Liver (tissue), 9 donors: ENCODE data around the gene CNTN3. TPM values are rescaled to one million over a fixed set of nuclear protein-coding genes. Genes with fewer than 3 reads are reported as not detected.

ENCODE experiments used
- DNase-seq: peaks from one replicate; pipeline ENCODE4 v3.0.0-alpha.2; 2017; ENCODE audit warnings: low spot score
- H3K27ac ChIP-seq, 2 donors: one replicate each; pipeline ENCODE4 v1.7.0; 2013; ENCODE audit warnings: inconsistent platforms in 2 of 2, low read length in 2 of 2, control low read depth in 1 of 2, low read depth in 1 of 2, mild to moderate bottlenecking in 1 of 2
- H3K27me3 ChIP-seq, 4 donors: one replicate each; pipeline versions ENCODE4 v1.6.1 to v1.7.0; 2013; ENCODE audit warnings: low read length in 3 of 4, inconsistent platforms in 1 of 4, mild to moderate bottlenecking in 1 of 4, moderate library complexity in 1 of 4; ENCODE audit not compliant: control insufficient read depth in 4 of 4, insufficient read depth in 4 of 4
- H3K36me3 ChIP-seq, 4 donors: one replicate each; pipeline versions ENCODE4 v1.6.1 to v1.7.0; 2013; ENCODE audit warnings: low read length in 3 of 4, mild to moderate bottlenecking in 3 of 4, low read depth in 1 of 4, moderate library complexity in 1 of 4; ENCODE audit not compliant: control insufficient read depth in 4 of 4, insufficient read depth in 3 of 4
- H3K4me1 ChIP-seq, 4 donors: one replicate each; pipeline versions ENCODE4 v1.6.1 to v1.7.0; 2013; ENCODE audit warnings: low read length in 3 of 4, mild to moderate bottlenecking in 3 of 4, moderate library complexity in 1 of 4; ENCODE audit not compliant: control insufficient read depth in 4 of 4, insufficient read depth in 4 of 4
- H3K4me3 ChIP-seq, 3 donors: one replicate each; pipeline versions ENCODE4 v1.6.1 to v1.7.0; 2013; ENCODE audit warnings: low read length in 3 of 3, control low read depth in 1 of 3, low read depth in 1 of 3, mild to moderate bottlenecking in 1 of 3
- H3K9ac ChIP-seq, 2 donors: one replicate each; pipeline ENCODE4 v1.7.0; 2013; ENCODE audit warnings: low read length in 2 of 2, mild to moderate bottlenecking in 2 of 2, moderate library complexity in 2 of 2, control low read depth in 1 of 2, low read depth in 1 of 2
- H3K9me3 ChIP-seq, 4 donors: one replicate each; pipeline versions ENCODE4 v1.6.1 to v1.7.0; 2013; ENCODE audit warnings: low read length in 3 of 4; ENCODE audit not compliant: control insufficient read depth in 4 of 4
- ATF3 ChIP-seq: IDR thresholded peaks from 2 replicates; pipeline ENCODE4 v1.6.1; 2016; ENCODE audit warnings: antibody characterized with exemption
- EGR1 ChIP-seq, 2 donors: IDR thresholded peaks; 2 replicates each; pipeline ENCODE4 v1.6.1; 2016 to 2018; ENCODE audit warnings: antibody characterized with exemption in 2 of 2, low read depth in 2 of 2
- FOXA1 ChIP-seq: IDR thresholded peaks from 2 replicates; pipeline ENCODE4 v1.6.1; 2016; ENCODE audit warnings: antibody characterized with exemption
- FOXA2 ChIP-seq: IDR thresholded peaks from 2 replicates; pipeline ENCODE4 v1.6.1; 2016; ENCODE audit warnings: antibody characterized with exemption
- GABPA ChIP-seq, 2 donors: IDR thresholded peaks in 1 of 2; conservative IDR thresholded peaks in 1 of 2; 2 replicates each; pipeline ENCODE4 v1.6.1; 2016; ENCODE audit warnings: antibody characterized with exemption in 2 of 2, mild to moderate bottlenecking in 1 of 2, moderate library complexity in 1 of 2
- HNF4A ChIP-seq, 2 donors: conservative IDR thresholded peaks; 2 replicates each; pipeline ENCODE4 v1.6.1; 2016; ENCODE audit warnings: antibody characterized with exemption in 2 of 2, mild to moderate bottlenecking in 2 of 2
- HNF4G ChIP-seq: IDR thresholded peaks from 2 replicates; pipeline ENCODE4 v1.6.1; 2016; ENCODE audit warnings: antibody characterized with exemption
- JUND ChIP-seq, 2 donors: IDR thresholded peaks; 2 replicates each; pipeline ENCODE4 v1.6.1; 2016; ENCODE audit warnings: antibody characterized with exemption in 2 of 2
- MAX ChIP-seq: IDR thresholded peaks from 2 replicates; pipeline ENCODE4 v1.6.1; 2016; ENCODE audit warnings: antibody characterized with exemption
- NR2F2 ChIP-seq: IDR thresholded peaks from 2 replicates; pipeline ENCODE4 v1.6.1; 2016; ENCODE audit warnings: antibody characterized with exemption
- RAD21 ChIP-seq, 2 donors: IDR thresholded peaks; 2 replicates each; pipeline ENCODE4 v1.6.1; 2016; ENCODE audit warnings: antibody characterized with exemption in 2 of 2, mild to moderate bottlenecking in 2 of 2
- REST ChIP-seq: IDR thresholded peaks from 2 replicates; pipeline ENCODE4 v1.6.1; 2016; ENCODE audit warnings: antibody characterized with exemption, mild to moderate bottlenecking
- RXRA ChIP-seq, 2 donors: IDR thresholded peaks; 2 replicates each; pipeline ENCODE4 v1.6.1; 2017 to 2018; ENCODE audit warnings: antibody characterized with exemption in 2 of 2, mild to moderate bottlenecking in 1 of 2
- SP1 ChIP-seq: IDR thresholded peaks from 2 replicates; pipeline ENCODE4 v1.6.1; 2018; ENCODE audit warnings: antibody characterized with exemption, mild to moderate bottlenecking
- TAF1 ChIP-seq: conservative IDR thresholded peaks from 2 replicates; pipeline ENCODE4 v1.6.1; 2016; ENCODE audit warnings: antibody characterized with exemption, mild to moderate bottlenecking
- YY1 ChIP-seq: IDR thresholded peaks from 2 replicates; pipeline ENCODE4 v1.6.1; 2016; ENCODE audit warnings: antibody characterized with exemption, mild to moderate bottlenecking
- ZBTB33 ChIP-seq: IDR thresholded peaks from 2 replicates; pipeline ENCODE4 v1.6.1; 2016; ENCODE audit warnings: antibody characterized with exemption
- WGBS: extraction: QIAGEN DNeasy Blood & Tissue Kit; methylation state at CpG from one replicate; pipeline ENCODE4 v1.1.7; 2013; 5-methylcytosine and 5-hydroxymethylcytosine counted together
- polyA plus RNA-seq, 2 donors: library from polyadenylated mRNA; stranded (reverse) in 1 of 2; unstranded in 1 of 2; fragments of 200-250 nt in 1 of 2; fragments of >200 nt in 1 of 2; fragmentation: Nextera tagmentation in 1 of 2; extraction: Ambion mirVana in 1 of 2; gene quantifications; one replicate each; pipeline versions ENCODE4 v1.2.1 to v1.2.3, GENCODE V29; 2013 to 2015
- total RNA-seq, 2 donors: library from RNA; depleted of rRNA; stranded (reverse); fragments of >200 nt; gene quantifications; one replicate each; pipeline ENCODE4 v1.2.3, GENCODE V29; 2014
- TF ChIP-seq, protein P1 (sequence below): fragments of 150-350 bp; IDR thresholded peaks from 2 replicates; pipeline ENCODE4 v1.5.1; 2017; ENCODE audit warnings: improper control_type of control experiment, low read depth, low read length; ENCODE audit not compliant: missing input control
- donor health status: healthy.
- donor health status: healthy.
- donor health status: healthy.
- donor health status: healthy.
- donor health status: healthy.

The CNTN3 gene
- total and polyA plus RNA-seq, 4 donors: 0.09 to 1.0 (median 0.81) TPM

- Histone ChIP-seq H3K27ac (no peak overlapping the region), H3K36me3 (no peaks in the 10 kb centered on the region), H3K9me3 (no peaks in the 10 kb centered on the region), H3K4me1 (peaks cover 0 to 9% (median 0%) of the 10 kb centered on the region in 4 donors), H3K27me3 (no peaks in the 10 kb centered on the region), H3K4me3 (no peak overlapping the region), H3K9ac (no peak overlapping the region)
- no peak for TF ChIP-seq TAF1
- no peak for TF ChIP-seq HNF4A (conservative IDR thresholded peaks at IDR 0.05)
- TF ChIP-seq REST: no peak
- TF ChIP-seq FOXA1: no peak
- no peak for TF ChIP-seq GABPA (IDR thresholded peaks at IDR 0.05 in 1 of 2, conservative IDR thresholded peaks at IDR 0.05 in 1 of 2)
- no peak for DNase-seq
- WGBS: 82% methylated on average over 3 of the region's 3 CpGs
Observed at GRCh38 chr3:74639681-74640080, 25.2 kb upstream of the CNTN3 start.

- H3K9ac ChIP-seq: no peak overlapping the region
- no peak for DNase-seq
- no peaks in the 10 kb centered on the region for H3K36me3 ChIP-seq
- no peaks in the 10 kb centered on the region for H3K9me3 ChIP-seq
- no peak overlapping the region for H3K4me3 ChIP-seq
- H3K27ac ChIP-seq: no peak overlapping the region
- TF ChIP-seq TAF1 (no peak), YY1 (no peak), EGR1 (IDR thresholded peaks at IDR 0.05; ENCODE audit: low read depth in 2 of 2) (no peak), RXRA (IDR thresholded peaks at IDR 0.05) (no peak), FOXA2 (no peak), ATF3 (no peak), ZBTB33 (no peak), FOXA1 (no peak), REST (no peak), HNF4G (no peak), NR2F2 (no peak), RAD21 (IDR thresholded peaks at IDR 0.05) (no peak), JUND (IDR thresholded peaks at IDR 0.05) (no peak), HNF4A (conservative IDR thresholded peaks at IDR 0.05) (no peak), SP1 (no peak), MAX (no peak), GABPA (IDR thresholded peaks at IDR 0.05 in 1 of 2, conservative IDR thresholded peaks at IDR 0.05 in 1 of 2) (no peak)
- TF ChIP-seq, protein P1, sequence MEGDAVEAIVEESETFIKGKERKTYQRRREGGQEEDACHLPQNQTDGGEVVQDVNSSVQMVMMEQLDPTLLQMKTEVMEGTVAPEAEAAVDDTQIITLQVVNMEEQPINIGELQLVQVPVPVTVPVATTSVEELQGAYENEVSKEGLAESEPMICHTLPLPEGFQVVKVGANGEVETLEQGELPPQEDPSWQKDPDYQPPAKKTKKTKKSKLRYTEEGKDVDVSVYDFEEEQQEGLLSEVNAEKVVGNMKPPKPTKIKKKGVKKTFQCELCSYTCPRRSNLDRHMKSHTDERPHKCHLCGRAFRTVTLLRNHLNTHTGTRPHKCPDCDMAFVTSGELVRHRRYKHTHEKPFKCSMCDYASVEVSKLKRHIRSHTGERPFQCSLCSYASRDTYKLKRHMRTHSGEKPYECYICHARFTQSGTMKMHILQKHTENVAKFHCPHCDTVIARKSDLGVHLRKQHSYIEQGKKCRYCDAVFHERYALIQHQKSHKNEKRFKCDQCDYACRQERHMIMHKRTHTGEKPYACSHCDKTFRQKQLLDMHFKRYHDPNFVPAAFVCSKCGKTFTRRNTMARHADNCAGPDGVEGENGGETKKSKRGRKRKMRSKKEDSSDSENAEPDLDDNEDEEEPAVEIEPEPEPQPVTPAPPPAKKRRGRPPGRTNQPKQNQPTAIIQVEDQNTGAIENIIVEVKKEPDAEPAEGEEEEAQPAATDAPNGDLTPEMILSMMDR: no peak
- no peaks in the 10 kb centered on the region for H3K27me3 ChIP-seq
- H3K4me1 ChIP-seq: peaks cover 0 to 7% (median 0%) of the 10 kb centered on the region in 4 donors
Observed at GRCh38 chr3:74636981-74637380, 22.5 kb upstream of the CNTN3 start.
